Chondrocyte (in vitro differentiated cells): ENCODE results near the gene PDE6D. TPM values are rescaled to one million over a fixed set of nuclear protein-coding genes. Genes with fewer than 3 reads are reported as not detected.

Experiments
- DNase-seq: peaks from one replicate; pipeline ENCODE4 v3.0.0; 2021; ENCODE audit warnings: mixed read lengths, low spot score
- H3K27ac Mint-ChIP-seq: one replicate; pipeline ENCODE4 v1.8.0; 2021; ENCODE audit warnings: mild to moderate bottlenecking, moderate library complexity, mixed read lengths; ENCODE audit not compliant: unreplicated experiment
- H3K27me3 Mint-ChIP-seq: 2 replicates; pipeline ENCODE4 v1.8.0; 2021; ENCODE audit warnings: low read depth, mixed read lengths
- H3K36me3 Mint-ChIP-seq: 2 replicates; pipeline ENCODE4 v1.8.0; 2021; ENCODE audit warnings: low read depth, mixed read lengths
- H3K4me1 Mint-ChIP-seq: 2 replicates; pipeline ENCODE4 v1.8.0; 2021; ENCODE audit warnings: low read depth, mild to moderate bottlenecking, mixed read lengths
- H3K4me3 Mint-ChIP-seq: one replicate; pipeline ENCODE4 v1.8.0; 2021; ENCODE audit warnings: mild to moderate bottlenecking, moderate library complexity, mixed read lengths; ENCODE audit not compliant: unreplicated experiment
- H3K9me3 Mint-ChIP-seq: 2 replicates; pipeline ENCODE4 v1.8.0; 2021; ENCODE audit warnings: low read depth, mixed read lengths
- CTCF ChIP-seq: fragments of 200-600 bp; sonication (generic); IDR thresholded peaks from 2 replicates; pipeline ENCODE4 v1.5.0; 2021; ENCODE audit warnings: antibody characterized with exemption, mild to moderate bottlenecking, moderate library complexity
- total RNA-seq: library from RNA; stranded (reverse); gene quantifications from 3 replicates; pipeline ENCODE4 v1.2.1, GENCODE V29; 2021

The PDE6D gene
- total RNA-seq, 1 donor from 2014 or later: 17.5 TPM

GRCh38 chr2:231795525-231796327, 14.6 kb upstream of the PDE6D start:
- no peaks in the 10 kb centered on the region for H3K4me1 Mint-ChIP-seq
- H3K9me3 Mint-ChIP-seq: no peaks in the 10 kb centered on the region
- peak; percentile 71 for TF ChIP-seq CTCF
- no peaks in the 10 kb centered on the region for H3K27me3 Mint-ChIP-seq
- peaks cover 16% of the 10 kb centered on the region for H3K36me3 Mint-ChIP-seq
- H3K4me3 Mint-ChIP-seq: no peak overlapping the region
- DNase-seq: no peak
- no peak overlapping the region for H3K27ac Mint-ChIP-seq

DNA sequence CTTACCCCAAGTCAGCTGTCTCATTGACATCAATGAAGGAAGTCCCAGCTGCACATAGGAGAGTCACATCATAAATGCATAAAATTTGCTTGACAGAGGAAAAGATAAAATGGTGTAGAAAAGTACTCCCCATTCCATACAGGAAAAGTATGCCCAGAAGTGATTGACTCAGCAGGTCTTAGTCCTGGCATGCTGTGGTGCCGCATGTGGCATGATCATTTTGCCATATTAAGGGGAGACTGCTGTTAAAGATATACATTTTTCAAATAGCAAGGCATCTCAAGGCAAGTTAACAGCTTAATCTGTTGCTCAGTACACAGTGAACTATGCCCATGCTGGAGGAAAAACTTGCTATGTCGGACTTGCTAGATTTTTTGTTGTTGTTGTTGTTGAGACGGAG, 13.3 kb upstream of the PDE6D start:
- H3K27ac Mint-ChIP-seq: no peak overlapping the region
- H3K9me3 Mint-ChIP-seq: no peaks in the 10 kb centered on the region
- no peak for TF ChIP-seq CTCF
- DNase-seq: no peak
- H3K4me1 Mint-ChIP-seq: no peaks in the 10 kb centered on the region
- peaks cover 14% of the 10 kb centered on the region for H3K36me3 Mint-ChIP-seq
- H3K27me3 Mint-ChIP-seq: no peaks in the 10 kb centered on the region
- no peak overlapping the region for H3K4me3 Mint-ChIP-seq

GRCh38 chr2:231791107-231791506, 10.0 kb upstream of the PDE6D start:
- DNase-seq: no peak

DNA sequence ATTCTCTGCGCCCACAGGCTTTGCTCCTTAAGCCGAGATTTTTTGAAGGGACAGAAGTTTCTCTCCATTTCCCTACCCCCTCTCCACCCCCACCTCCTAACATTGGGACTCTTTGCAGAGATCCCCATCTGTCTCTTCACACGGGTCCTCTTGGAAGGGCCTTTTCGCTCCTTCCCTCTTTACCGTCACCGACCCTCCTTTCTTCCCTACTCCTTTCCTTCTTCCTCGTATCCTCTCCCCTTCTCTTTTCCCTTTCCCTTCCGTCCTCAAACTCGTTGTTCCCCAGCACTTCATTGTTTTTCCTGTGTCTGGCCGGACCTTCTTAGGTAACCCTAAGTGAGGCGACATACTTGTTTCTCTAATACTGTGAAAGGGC, 5.8 kb upstream of the PDE6D start:
- Mint-ChIP-seq H3K4me1 (peaks cover 48% of the 10 kb centered on the region), H3K27ac (peak overlapping the region; percentile 92), H3K36me3 (peaks cover 1% of the 10 kb centered on the region), H3K4me3 (peak overlapping the region; percentile 86), H3K9me3 (no peaks in the 10 kb centered on the region), H3K27me3 (no peaks in the 10 kb centered on the region)
- DNase-seq: no peak
- peak; percentile 4 for TF ChIP-seq CTCF

More at GRCh38 chr2:231791107-231791506, 10.0 kb upstream of the PDE6D start:
- peaks cover 18% of the 10 kb centered on the region for H3K4me1 Mint-ChIP-seq
- H3K27me3 Mint-ChIP-seq: no peaks in the 10 kb centered on the region
- no peak overlapping the region for H3K27ac Mint-ChIP-seq
- no peak for TF ChIP-seq CTCF
- peaks cover 5% of the 10 kb centered on the region for H3K36me3 Mint-ChIP-seq
- no peak overlapping the region for H3K4me3 Mint-ChIP-seq
- H3K9me3 Mint-ChIP-seq: no peaks in the 10 kb centered on the region

GRCh38 chr2:231786177-231786916, 5.3 kb upstream of the PDE6D start, which contains the start of gene COPS7B:
Gene COPS7B, plus strand, starts transcription at chr2:231786445. Its CDS starts 2,126 bp downstream, at chr2:231788571.
- peak; percentile 84 for TF ChIP-seq CTCF
- DNase-seq: peak; percentile 97
- Mint-ChIP-seq H3K4me3 (peak within 1 kb of the TSS; percentile 86), H3K36me3 (peaks cover 1% of the 10 kb centered on the region), H3K4me1 (peaks cover 52% of the 10 kb centered on the region), H3K9me3 (no peaks in the 10 kb centered on the region), H3K27me3 (no peaks in the 10 kb centered on the region), H3K27ac (peak within 1 kb of the TSS; percentile 92)
